Activated T-helper 17 cell treated with anti-CD3 and anti-CD28 coated beads, Interleukin-2, amount 50 U/mL, for 72 hours (primary cell): ENCODE data around the gene CAMK2D. TPM values are rescaled to one million over a fixed set of nuclear protein-coding genes. Genes with fewer than 3 reads are reported as not detected.

Source experiments
- ATAC-seq: fragments of 150-1000 bp; cut with Tn5 transposase; replicated peaks from 2 replicates; pipeline ENCODE4 v1.10.0; 2021; ENCODE audit warnings: mild to moderate bottlenecking, moderate library complexity
- H3K27ac Mint-ChIP-seq: one replicate; pipeline ENCODE4 v1.8.0; 2022; ENCODE audit warnings: mixed read lengths
- H3K27me3 Mint-ChIP-seq: one replicate; pipeline ENCODE4 v1.8.0; 2022; ENCODE audit warnings: mixed read lengths
- H3K36me3 Mint-ChIP-seq: one replicate; pipeline ENCODE4 v1.8.0; 2022; ENCODE audit warnings: low read depth, mild to moderate bottlenecking, mixed read lengths
- H3K4me1 Mint-ChIP-seq: one replicate; pipeline ENCODE4 v1.8.0; 2022; ENCODE audit warnings: mixed read lengths
- H3K4me3 Mint-ChIP-seq: one replicate; pipeline ENCODE4 v1.8.0; 2022; ENCODE audit warnings: mild to moderate bottlenecking, mixed read lengths
- H3K9me3 Mint-ChIP-seq: one replicate; pipeline ENCODE4 v1.8.0; 2022; ENCODE audit warnings: mixed read lengths
- total RNA-seq, 2 donors: library from RNA; stranded (reverse); gene quantifications; one replicate each; pipeline ENCODE4 v1.2.3, GENCODE V29; 2022

Gene CAMK2D
- total RNA-seq, 2 donors from 2014 or later, result 41.5 to 42.4 TPM

DNA sequence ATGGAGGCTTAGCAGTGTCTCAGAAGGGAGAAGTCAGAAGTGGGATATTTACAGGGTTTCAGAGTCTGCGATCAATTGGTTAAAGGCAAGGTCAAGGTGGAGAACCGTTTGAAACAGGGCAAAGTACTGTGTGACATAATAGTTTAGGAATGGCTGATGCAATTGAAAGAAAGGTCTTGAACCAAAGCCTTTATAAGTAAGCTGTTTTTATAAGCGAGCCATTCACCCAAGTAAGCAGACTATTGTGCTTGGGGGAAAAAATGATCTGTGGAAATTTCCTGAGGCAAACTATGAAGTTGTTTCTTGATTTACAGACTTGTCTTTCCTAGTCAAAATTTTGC is 327.3 kb downstream of the CAMK2D start:
- Mint-ChIP-seq H3K9me3 (peaks cover 3% of the 10 kb centered on the region), H3K36me3 (no peaks in the 10 kb centered on the region), H3K4me1 (peaks cover 13% of the 10 kb centered on the region), H3K4me3 (no peak overlapping the region), H3K27ac (no peak overlapping the region), H3K27me3 (peaks cover 3% of the 10 kb centered on the region)
- no peak for ATAC-seq

DNA sequence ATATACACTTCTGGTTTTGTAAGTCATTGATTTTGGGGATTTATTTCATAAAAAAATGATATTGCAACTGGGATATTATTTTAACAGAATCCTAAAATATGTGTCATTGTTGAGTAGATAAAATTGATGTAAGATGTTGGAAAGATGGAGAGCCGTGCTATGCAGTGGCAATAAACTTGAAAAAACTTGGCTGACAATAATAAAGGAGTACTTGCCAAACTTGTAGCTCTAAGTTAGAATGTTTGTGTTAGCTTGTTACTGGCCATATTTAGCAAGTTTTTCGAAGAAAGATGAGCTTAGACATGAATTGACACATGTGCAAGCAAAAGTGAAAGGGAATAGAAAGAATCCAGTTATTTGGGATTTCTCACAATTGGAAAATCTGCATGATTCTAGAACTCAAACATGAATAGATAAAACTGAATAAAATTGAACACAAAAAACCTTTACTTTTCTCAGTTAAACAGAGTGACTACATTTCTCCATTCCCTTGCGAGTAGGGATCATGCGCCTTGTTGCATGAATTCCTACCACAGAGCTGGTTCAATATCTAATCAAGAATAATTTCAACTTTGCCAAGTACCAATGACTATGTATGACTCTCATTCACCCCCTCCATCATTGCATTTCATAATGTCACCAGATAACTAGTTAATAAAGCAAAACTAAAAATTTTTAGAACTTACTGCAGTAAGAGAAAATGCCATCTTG is 327.8 kb downstream of the CAMK2D start:
- peaks cover 3% of the 10 kb centered on the region for H3K9me3 Mint-ChIP-seq
- no peak overlapping the region for H3K4me3 Mint-ChIP-seq
- no peaks in the 10 kb centered on the region for H3K36me3 Mint-ChIP-seq
- H3K4me1 Mint-ChIP-seq, result peaks cover 13% of the 10 kb centered on the region
- peaks cover 3% of the 10 kb centered on the region for H3K27me3 Mint-ChIP-seq
- no peak overlapping the region for H3K27ac Mint-ChIP-seq
- ATAC-seq, result no peak

DNA sequence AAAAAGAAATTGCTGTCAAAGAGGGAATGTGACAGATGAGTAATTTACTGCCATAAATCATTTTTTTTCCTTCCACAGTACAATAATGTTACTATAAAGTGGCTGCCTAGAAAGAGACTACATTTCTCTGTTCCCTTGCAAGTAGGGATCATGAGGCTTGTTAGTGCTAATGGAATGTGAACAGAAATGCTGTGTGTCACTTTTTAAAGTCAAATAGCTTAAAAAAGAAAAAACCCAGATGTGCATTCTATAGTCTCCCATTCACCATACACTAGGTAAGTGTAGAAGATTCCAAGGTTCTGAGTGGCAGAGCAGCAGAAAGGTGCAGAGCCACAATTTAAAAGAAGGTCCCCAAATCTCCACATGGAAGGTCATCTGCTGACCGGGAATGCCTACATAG is 328.4 kb downstream of the CAMK2D start:
- Mint-ChIP-seq H3K36me3 (no peaks in the 10 kb centered on the region), H3K27me3 (peaks cover 3% of the 10 kb centered on the region), H3K4me1 (peaks cover 13% of the 10 kb centered on the region), H3K4me3 (no peak overlapping the region), H3K27ac (no peak overlapping the region), H3K9me3 (peaks cover 3% of the 10 kb centered on the region)
- ATAC-seq, result no peak

GRCh38 chr4:113423631-113424030 is 337.9 kb downstream of the CAMK2D start:
- peaks cover 6% of the 10 kb centered on the region for H3K27me3 Mint-ChIP-seq
- no peak overlapping the region for H3K27ac Mint-ChIP-seq
- H3K4me3 Mint-ChIP-seq, result no peak overlapping the region
- ATAC-seq, result no peak
- no peaks in the 10 kb centered on the region for H3K4me1 Mint-ChIP-seq
- H3K36me3 Mint-ChIP-seq, result no peaks in the 10 kb centered on the region
- no peaks in the 10 kb centered on the region for H3K9me3 Mint-ChIP-seq

- Mint-ChIP-seq H3K9me3 (no peaks in the 10 kb centered on the region), H3K4me3 (no peak overlapping the region), H3K27me3 (peaks cover 10% of the 10 kb centered on the region), H3K36me3 (no peaks in the 10 kb centered on the region), H3K27ac (no peak overlapping the region), H3K4me1 (no peaks in the 10 kb centered on the region)
- no peak for ATAC-seq
Observed at GRCh38 chr4:113420938-113421337, 340.6 kb downstream of the CAMK2D start.

GRCh38 chr4:113419631-113420030 is 341.9 kb downstream of the CAMK2D start:
- no peaks in the 10 kb centered on the region for H3K36me3 Mint-ChIP-seq
- no peaks in the 10 kb centered on the region for H3K4me1 Mint-ChIP-seq
- H3K9me3 Mint-ChIP-seq, result peaks cover 4% of the 10 kb centered on the region
- peaks cover 10% of the 10 kb centered on the region for H3K27me3 Mint-ChIP-seq
- ATAC-seq, result no peak
- no peak overlapping the region for H3K4me3 Mint-ChIP-seq
- no peak overlapping the region for H3K27ac Mint-ChIP-seq

GRCh38 chr4:113411496-113411938 is 350.0 kb downstream of the CAMK2D start:
- Mint-ChIP-seq H3K36me3 (no peaks in the 10 kb centered on the region), H3K4me3 (no peak overlapping the region), H3K27ac (no peak overlapping the region), H3K27me3 (peaks cover 3% of the 10 kb centered on the region), H3K4me1 (no peaks in the 10 kb centered on the region), H3K9me3 (peaks cover 4% of the 10 kb centered on the region)
- no peak for ATAC-seq

DNA sequence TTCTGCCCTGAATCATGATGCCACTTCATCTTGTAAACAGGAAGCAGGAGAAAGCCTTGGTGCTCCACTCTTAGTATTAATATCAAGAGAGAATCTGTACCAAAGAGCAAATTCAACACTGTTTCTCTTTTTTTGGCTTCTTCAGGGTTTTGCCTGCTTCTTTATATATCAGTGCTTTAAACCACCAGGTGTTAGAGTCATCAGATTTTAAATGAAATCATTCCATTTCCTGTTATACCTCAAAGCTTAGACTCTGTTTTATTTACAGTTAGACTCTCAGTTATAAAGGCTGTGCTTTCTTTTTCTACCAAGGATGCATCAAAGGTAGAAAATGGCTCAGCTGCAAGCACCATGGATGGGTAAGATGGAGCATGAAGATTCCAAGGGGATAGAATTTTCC is 350.9 kb downstream of the CAMK2D start:
- H3K4me3 Mint-ChIP-seq, result no peak overlapping the region
- peaks cover 3% of the 10 kb centered on the region for H3K27me3 Mint-ChIP-seq
- H3K9me3 Mint-ChIP-seq, result peaks cover 4% of the 10 kb centered on the region
- H3K27ac Mint-ChIP-seq, result no peak overlapping the region
- no peaks in the 10 kb centered on the region for H3K36me3 Mint-ChIP-seq
- H3K4me1 Mint-ChIP-seq, result no peaks in the 10 kb centered on the region
- ATAC-seq, result peak; percentile 26

DNA sequence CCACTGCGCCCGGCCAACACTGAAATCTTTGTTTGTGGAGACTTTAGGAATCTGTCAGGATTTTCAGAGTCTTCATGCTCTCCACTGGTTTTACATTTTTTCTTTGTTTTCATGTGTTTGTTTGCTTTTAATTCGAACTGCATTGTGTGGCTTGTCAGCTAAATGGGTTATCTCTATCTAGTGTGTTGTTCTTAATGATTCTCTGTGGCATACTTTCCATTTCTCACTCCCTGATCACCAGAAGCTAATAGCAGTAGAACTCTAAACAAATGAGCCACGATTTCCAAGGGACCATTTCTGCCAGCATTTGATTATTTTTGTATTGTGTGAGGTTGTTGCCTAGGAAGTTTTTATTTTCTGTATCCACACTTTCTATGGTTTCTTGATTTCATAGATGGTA is 352.4 kb downstream of the CAMK2D start:
- Mint-ChIP-seq H3K4me3 (no peak overlapping the region), H3K27ac (no peak overlapping the region), H3K4me1 (no peaks in the 10 kb centered on the region), H3K27me3 (peaks cover 3% of the 10 kb centered on the region), H3K36me3 (no peaks in the 10 kb centered on the region), H3K9me3 (no peaks in the 10 kb centered on the region)
- no peak for ATAC-seq

DNA sequence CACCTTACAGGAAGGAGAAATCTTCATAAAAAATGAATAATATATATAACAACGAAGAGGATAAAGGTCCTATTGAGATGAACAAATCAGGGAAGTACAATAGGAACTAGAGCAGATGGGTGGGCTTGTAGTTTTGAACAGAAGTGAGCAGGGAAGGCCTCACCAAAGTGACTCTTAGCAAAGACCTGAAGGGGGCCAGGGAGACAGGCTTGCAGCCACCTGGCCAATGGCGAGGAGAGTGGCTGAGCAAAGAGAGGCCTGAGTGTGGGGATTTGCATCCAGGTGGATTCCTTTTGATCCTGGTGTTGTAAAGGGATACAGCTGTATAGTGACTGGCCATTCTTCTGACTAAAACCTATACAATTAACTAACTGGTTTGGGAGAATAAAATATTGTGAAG is 354.1 kb downstream of the CAMK2D start:
- Mint-ChIP-seq H3K36me3 (no peaks in the 10 kb centered on the region), H3K27me3 (peaks cover 3% of the 10 kb centered on the region), H3K27ac (no peak overlapping the region), H3K4me3 (no peak overlapping the region), H3K4me1 (no peaks in the 10 kb centered on the region), H3K9me3 (no peaks in the 10 kb centered on the region)
- ATAC-seq, result no peak

DNA sequence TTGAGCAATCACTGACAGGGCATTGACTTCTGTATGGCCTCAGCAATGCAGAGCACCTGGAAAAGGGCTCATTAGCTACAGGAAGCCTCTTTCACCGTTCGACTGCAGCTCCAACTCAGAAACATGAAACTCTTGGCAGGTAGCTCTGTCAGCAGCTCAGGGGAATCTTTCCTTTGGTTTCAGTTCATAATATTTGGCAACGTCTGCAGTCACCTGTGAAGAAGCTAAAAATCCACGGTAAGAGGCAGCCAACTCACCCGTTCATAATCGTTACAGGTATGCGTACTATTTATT is 354.9 kb downstream of the CAMK2D start:
- Mint-ChIP-seq H3K4me3 (no peak overlapping the region), H3K9me3 (no peaks in the 10 kb centered on the region), H3K27ac (no peak overlapping the region), H3K27me3 (peaks cover 2% of the 10 kb centered on the region), H3K36me3 (no peaks in the 10 kb centered on the region), H3K4me1 (no peaks in the 10 kb centered on the region)
- no peak for ATAC-seq

- no peak for ATAC-seq
- H3K27ac Mint-ChIP-seq, result no peak overlapping the region
- H3K4me3 Mint-ChIP-seq, result no peak overlapping the region
- H3K9me3 Mint-ChIP-seq, result no peaks in the 10 kb centered on the region
- no peaks in the 10 kb centered on the region for H3K36me3 Mint-ChIP-seq
- H3K4me1 Mint-ChIP-seq, result no peaks in the 10 kb centered on the region
- H3K27me3 Mint-ChIP-seq, result no peaks in the 10 kb centered on the region
Observed at GRCh38 chr4:113405874-113406722, 355.4 kb downstream of the CAMK2D start.

- Mint-ChIP-seq H3K4me3 (no peak overlapping the region), H3K9me3 (no peaks in the 10 kb centered on the region), H3K36me3 (no peaks in the 10 kb centered on the region), H3K4me1 (no peaks in the 10 kb centered on the region), H3K27me3 (no peaks in the 10 kb centered on the region), H3K27ac (no peak overlapping the region)
- no peak for ATAC-seq
Observed at GRCh38 chr4:113404841-113405240, 356.7 kb downstream of the CAMK2D start.

DNA sequence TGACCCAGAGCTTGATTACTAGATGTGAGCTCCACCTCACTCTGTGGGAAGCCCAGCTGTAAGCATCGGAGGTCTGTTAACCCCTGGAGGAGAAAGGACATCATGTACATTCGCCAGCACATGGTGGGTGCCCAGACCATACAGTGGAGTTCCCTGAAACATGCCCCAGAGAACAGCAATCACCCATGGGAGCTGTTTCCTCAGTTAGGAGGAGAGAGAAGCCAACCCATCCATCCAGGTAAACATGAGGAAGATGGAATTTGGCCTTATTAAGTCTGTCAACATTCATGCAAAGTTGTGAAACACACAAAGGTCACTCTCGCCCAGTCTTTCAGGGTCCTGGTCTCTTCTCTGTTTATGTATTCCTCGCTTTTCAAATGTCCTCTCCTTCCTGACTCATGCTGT is 357.4 kb downstream of the CAMK2D start:
- Mint-ChIP-seq H3K4me1 (no peaks in the 10 kb centered on the region), H3K36me3 (no peaks in the 10 kb centered on the region), H3K4me3 (no peak overlapping the region), H3K9me3 (no peaks in the 10 kb centered on the region), H3K27me3 (no peaks in the 10 kb centered on the region), H3K27ac (no peak overlapping the region)
- ATAC-seq, result no peak
